Left lung (tissue), 10 donors: Measurements from ENCODE around the gene FAM193A. TPM values are rescaled to one million over a fixed set of nuclear protein-coding genes. Genes with fewer than 3 reads are reported as not detected.

ENCODE experiments used
- ATAC-seq: fragments of 200-7000 bp; cut with Tn5 transposase; one replicate; pipeline ENCODE4 v1.9.1; 2020; ENCODE audit warnings: moderate library complexity
- DNase-seq, 4 donors: peaks; one replicate each; pipeline ENCODE4 v3.0.0-alpha.2; 2013 to 2020
- H3K27ac ChIP-seq, 2 donors: fragments of 200-600 bp; sonication (generic) in 1 of 2; one replicate each; pipeline versions ENCODE4 v1.5.0 to v1.8.0; 2020 to 2021
- H3K27me3 ChIP-seq, 2 donors: fragments of 200-600 bp; sonication (generic) in 1 of 2; one replicate each; pipeline versions ENCODE4 v1.5.0 to v1.8.0; 2020 to 2021
- H3K36me3 ChIP-seq, 2 donors: fragments of 200-600 bp; sonication (generic) in 1 of 2; one replicate each; pipeline versions ENCODE4 v1.5.0 to v1.8.0; 2020 to 2021
- H3K4me1 ChIP-seq, 2 donors: fragments of 200-600 bp; one replicate each; pipeline ENCODE4 v1.8.0; 2021
- H3K4me3 ChIP-seq, 2 donors: fragments of 200-600 bp; sonication (generic) in 1 of 2; one replicate each; pipeline versions ENCODE4 v1.5.0 to v1.8.0; 2020 to 2021; ENCODE audit warnings: mild to moderate bottlenecking in 1 of 2
- H3K9me3 ChIP-seq, 2 donors: fragments of 200-600 bp; sonication (generic) in 1 of 2; one replicate each; pipeline versions ENCODE4 v1.5.0 to v1.8.0; 2020 to 2021
- intact Hi-C, 2 donors: fragments of 100-400 bp; cut with DNase I; formaldehyde crosslinking; loops; one replicate each; pipeline versions ENCODE4 v1.11.2 to v1.14.2; 2022
- polyA plus RNA-seq, 6 donors: library from polyadenylated mRNA; unstranded; fragments of 120-200 nt; gene quantifications; one replicate each; pipeline ENCODE4 v1.2.1, GENCODE V29; 2013; ENCODE audit not compliant: insufficient read length in 6 of 6
- total RNA-seq, 2 donors: library from RNA; stranded (reverse); fragmentation: NEBNext Ultra II Directional; extraction: Animal tissue kit (Norgen Biotek cat#: 25700); gene quantifications; one replicate each; pipeline ENCODE4 v1.2.1, GENCODE V29; 2021
- TF ChIP-seq, protein P1 (sequence below), 2 donors: fragments of 200-600 bp; sonication (generic) in 1 of 2; IDR thresholded peaks; one replicate each; pipeline versions ENCODE4 v1.5.0 to v1.8.0; 2021; ENCODE audit warnings: antibody characterized with exemption in 2 of 2
- donor health status: DM: no; HTN: yes; CAD: no.
- donor health status: DM: no; HTN: no; CAD: no.

FAM193A gene
- total and polyA plus RNA-seq, 8 donors, result 22.3 to 35.9 (median 30.6) TPM

DNA sequence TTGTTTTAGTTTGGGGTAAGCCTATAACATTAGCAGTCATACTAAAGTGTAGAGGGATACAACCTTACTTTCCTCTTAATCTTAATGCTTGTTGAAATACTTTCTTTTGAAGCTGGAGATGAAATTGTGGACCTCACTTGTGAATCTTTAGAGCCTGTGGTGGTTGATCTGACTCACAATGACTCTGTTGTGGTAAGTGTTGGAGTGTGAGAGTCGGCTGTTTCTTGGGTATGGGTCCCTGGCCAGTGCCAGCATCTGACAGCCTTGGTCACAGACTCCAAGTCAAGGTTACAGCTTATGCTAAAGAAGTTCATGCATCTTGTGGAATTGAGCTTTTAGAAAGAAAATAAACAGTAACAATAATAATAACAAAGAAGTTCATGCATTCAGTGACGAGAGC lies 35.9 kb upstream of the FAM193A start:
- TF ChIP-seq, protein P1, sequence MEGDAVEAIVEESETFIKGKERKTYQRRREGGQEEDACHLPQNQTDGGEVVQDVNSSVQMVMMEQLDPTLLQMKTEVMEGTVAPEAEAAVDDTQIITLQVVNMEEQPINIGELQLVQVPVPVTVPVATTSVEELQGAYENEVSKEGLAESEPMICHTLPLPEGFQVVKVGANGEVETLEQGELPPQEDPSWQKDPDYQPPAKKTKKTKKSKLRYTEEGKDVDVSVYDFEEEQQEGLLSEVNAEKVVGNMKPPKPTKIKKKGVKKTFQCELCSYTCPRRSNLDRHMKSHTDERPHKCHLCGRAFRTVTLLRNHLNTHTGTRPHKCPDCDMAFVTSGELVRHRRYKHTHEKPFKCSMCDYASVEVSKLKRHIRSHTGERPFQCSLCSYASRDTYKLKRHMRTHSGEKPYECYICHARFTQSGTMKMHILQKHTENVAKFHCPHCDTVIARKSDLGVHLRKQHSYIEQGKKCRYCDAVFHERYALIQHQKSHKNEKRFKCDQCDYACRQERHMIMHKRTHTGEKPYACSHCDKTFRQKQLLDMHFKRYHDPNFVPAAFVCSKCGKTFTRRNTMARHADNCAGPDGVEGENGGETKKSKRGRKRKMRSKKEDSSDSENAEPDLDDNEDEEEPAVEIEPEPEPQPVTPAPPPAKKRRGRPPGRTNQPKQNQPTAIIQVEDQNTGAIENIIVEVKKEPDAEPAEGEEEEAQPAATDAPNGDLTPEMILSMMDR (IDR thresholded peaks at IDR 0.05), result no peak
- DNase-seq, result no peak
- peaks cover 0 to 84% of the 10 kb centered on the region in 2 donors for H3K36me3 ChIP-seq
- intact Hi-C loops, result no loop called here
- H3K4me1 ChIP-seq, result no peaks in the 10 kb centered on the region
- H3K9me3 ChIP-seq, result no peaks in the 10 kb centered on the region
- no peak for ATAC-seq
- no peaks in the 10 kb centered on the region for H3K27me3 ChIP-seq
- H3K27ac ChIP-seq, result no peak overlapping the region
- H3K4me3 ChIP-seq, result no peak overlapping the region

DNA sequence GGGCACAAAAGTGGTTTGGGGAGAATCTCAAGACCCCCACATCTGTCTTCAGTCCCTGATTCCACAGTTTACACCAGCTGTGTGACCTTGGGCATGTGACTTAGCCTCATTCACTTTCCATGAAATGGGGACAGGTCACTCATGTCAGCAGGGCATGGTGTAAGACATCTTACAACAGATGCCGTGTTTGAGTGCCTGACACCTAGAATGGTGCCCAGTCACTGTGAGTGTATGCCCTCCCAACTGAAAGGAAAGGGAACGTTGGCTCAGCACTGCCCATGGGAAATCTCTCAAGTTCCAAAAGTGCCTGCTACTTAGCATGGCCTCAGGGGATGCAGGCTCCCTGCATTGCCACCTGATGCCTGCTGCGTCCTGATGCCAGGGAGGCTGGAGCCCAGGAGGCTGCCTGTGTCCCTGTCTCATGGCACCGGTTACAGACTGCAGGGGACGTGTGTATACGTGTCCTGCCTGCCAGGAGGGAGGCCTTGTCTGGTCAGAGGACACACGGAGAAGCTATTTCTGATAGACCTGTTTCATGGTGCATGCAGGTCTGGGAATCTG lies 35.3 kb upstream of the FAM193A start:
- Histone ChIP-seq H3K4me3 (no peak overlapping the region), H3K27ac (no peak overlapping the region), H3K36me3 (peaks cover 0 to 83% of the 10 kb centered on the region in 2 donors), H3K9me3 (no peaks in the 10 kb centered on the region), H3K27me3 (no peaks in the 10 kb centered on the region), H3K4me1 (no peaks in the 10 kb centered on the region)
- intact Hi-C loops, result no loop called here
- DNase-seq, result no peak
- ATAC-seq, result no peak
- TF ChIP-seq, protein P1 (IDR thresholded peaks at IDR 0.05), result no peak

DNA sequence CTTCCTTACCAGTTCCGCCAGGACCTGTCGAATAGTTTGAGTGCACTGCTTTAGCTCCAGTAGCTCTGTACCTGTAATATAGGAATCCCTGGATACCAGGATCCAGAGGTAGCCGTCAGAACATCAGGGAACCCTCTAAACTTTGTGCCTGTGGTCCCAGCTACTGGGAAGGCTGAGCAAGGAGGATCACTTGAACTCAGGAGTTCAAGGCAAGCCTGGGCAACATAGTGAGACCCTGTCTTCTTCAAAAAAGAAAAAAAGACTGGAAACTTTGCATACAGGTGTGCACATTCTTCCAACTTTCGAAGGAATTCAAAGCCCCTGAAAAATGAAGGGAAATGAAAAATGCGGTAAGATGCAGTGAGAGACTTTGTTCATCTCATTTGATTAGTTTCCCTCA lies 32.6 kb upstream of the FAM193A start:
- H3K36me3 ChIP-seq, result peaks cover 0 to 73% of the 10 kb centered on the region in 2 donors
- TF ChIP-seq, protein P1 (IDR thresholded peaks at IDR 0.05), result no peak
- DNase-seq (no peak), ATAC-seq (no peak)
- H3K27ac ChIP-seq, result no peak overlapping the region
- intact Hi-C loops, result no loop called here
- no peaks in the 10 kb centered on the region for H3K27me3 ChIP-seq
- no peaks in the 10 kb centered on the region for H3K4me1 ChIP-seq
- H3K4me3 ChIP-seq, result no peak overlapping the region
- no peaks in the 10 kb centered on the region for H3K9me3 ChIP-seq

DNA sequence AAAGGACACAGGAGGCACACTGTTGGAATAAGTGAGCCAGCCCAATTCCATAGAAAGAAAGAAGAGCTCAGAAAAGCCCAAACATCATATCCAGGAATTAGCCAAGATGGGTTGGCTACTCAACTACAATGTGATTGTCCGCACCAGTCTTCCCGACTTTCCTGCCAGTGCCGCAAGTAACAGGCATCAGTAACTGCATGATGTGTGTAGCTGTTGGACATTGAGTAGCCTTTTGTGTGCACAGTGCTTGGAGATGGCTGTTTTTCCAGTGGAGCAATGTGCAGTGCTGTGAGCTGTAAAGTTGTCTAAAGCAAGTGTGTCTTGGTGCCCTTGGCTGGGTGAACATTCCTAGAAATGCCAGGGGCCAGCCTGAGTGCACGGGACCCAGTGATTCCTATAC lies 29.2 kb upstream of the FAM193A start:
- Histone ChIP-seq H3K27me3 (no peaks in the 10 kb centered on the region), H3K9me3 (no peaks in the 10 kb centered on the region), H3K27ac (no peak overlapping the region), H3K4me1 (no peaks in the 10 kb centered on the region), H3K36me3 (peaks cover 0 to 69% of the 10 kb centered on the region in 2 donors), H3K4me3 (no peak overlapping the region)
- intact Hi-C loops, result no loop called here
- ATAC-seq (no peak), DNase-seq (no peak)
- TF ChIP-seq, protein P1 (IDR thresholded peaks at IDR 0.05), result no peak

DNA sequence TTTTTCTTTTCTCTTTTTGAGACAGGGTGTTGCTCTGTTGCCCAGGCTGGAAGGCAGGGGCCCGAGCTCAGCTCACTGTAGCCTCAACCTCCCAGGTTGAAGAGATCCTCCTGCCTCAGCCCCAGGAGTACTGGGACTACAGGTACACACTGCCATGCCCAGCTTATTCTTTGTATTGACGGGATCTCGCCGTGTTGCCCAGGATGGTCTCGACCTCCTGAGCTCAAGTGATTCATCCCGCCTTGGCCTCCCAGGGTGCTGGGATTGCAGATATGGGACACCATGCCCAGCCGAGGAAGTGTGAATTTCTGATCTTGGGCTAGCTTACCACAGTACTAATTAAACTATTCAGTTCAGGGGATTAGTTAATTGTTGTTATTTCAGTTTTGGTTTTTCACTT lies 28.6 kb upstream of the FAM193A start:
- TF ChIP-seq, protein P1 (IDR thresholded peaks at IDR 0.05), result no peak
- no peak overlapping the region for H3K4me3 ChIP-seq
- no peak overlapping the region for H3K27ac ChIP-seq
- no peaks in the 10 kb centered on the region for H3K27me3 ChIP-seq
- ATAC-seq, result no peak
- no peaks in the 10 kb centered on the region for H3K4me1 ChIP-seq
- no peaks in the 10 kb centered on the region for H3K9me3 ChIP-seq
- intact Hi-C loops, result no loop called here
- DNase-seq, result no peak
- H3K36me3 ChIP-seq, result peaks cover 0 to 69% of the 10 kb centered on the region in 2 donors
